HEK293 (cell line): ENCODE data around the gene DRC3.

Experiments used
- CTCF ChIA-PET: fragments of 350-600 bp; formaldehyde crosslinking; extraction: SDS; loops from one replicate; lab custom pipeline; 2021; ENCODE audit warnings: antibody characterized with exemption; lab: Yijun Ruan, JAX
- POLR2A ChIA-PET: fragments of 300-600 bp; formaldehyde crosslinking; extraction: SDS; loops from one replicate; lab custom pipeline; 2020; ENCODE audit warnings: antibody characterized with exemption, inconsistent platforms; lab: Yijun Ruan, JAX
- H3K27ac ChIP-seq: fragments of 200-500 bp; sonication (Bioruptor generic); 2 replicates; pipeline ENCODE4 v1.5.1; 2014; ENCODE audit warnings: low read depth, low read length, control low read depth, inconsistent platforms; ENCODE audit errors: extremely low read depth
- H3K36me3 ChIP-seq, 2 experiments: fragments of 200-500 bp in 1 of 2; sonication (Bioruptor generic) in 1 of 2; 1 replicate in 1 of 2; 2 replicates in 1 of 2; pipeline ENCODE4 v1.5.1; 2014 to 2017; ENCODE audit warnings: inconsistent platforms in 2 of 2, low read length in 2 of 2; ENCODE audit not compliant: control insufficient read depth in 2 of 2, insufficient read depth in 1 of 2
- H3K4me1 ChIP-seq: fragments of 200-500 bp; sonication (Bioruptor generic); 2 replicates; pipeline ENCODE4 v1.5.1; 2014; ENCODE audit warnings: mild to moderate bottlenecking, low read length, inconsistent platforms; ENCODE audit not compliant: control insufficient read depth, insufficient read depth
- H3K4me3 ChIP-seq: 2 replicates; pipeline ENCODE4 v1.5.1; 2011; ENCODE audit warnings: low read depth, mild to moderate bottlenecking, control low read depth, low read length, moderate library complexity
- H3K9me3 ChIP-seq: fragments of 200-500 bp; sonication (Bioruptor generic); 2 replicates; pipeline ENCODE4 v1.5.1; 2014; ENCODE audit warnings: low read depth, low read length, inconsistent platforms; ENCODE audit not compliant: control insufficient read depth, insufficient read depth
- GLIS1 ChIP-seq: fragments of 450-650 bp; formaldehyde crosslinking; IDR thresholded peaks from 2 replicates; pipeline ENCODE4 v1.5.1; 2016; ENCODE audit warnings: missing biosample characterization, missing genetic modification characterization
- KLF9 ChIP-seq: fragments of 450-650 bp; formaldehyde crosslinking; IDR thresholded peaks from 2 replicates; pipeline ENCODE4 v1.5.1; 2016; ENCODE audit warnings: missing biosample characterization, missing genetic modification characterization, low read depth
- SP3 ChIP-seq: fragments of 450-650 bp; formaldehyde crosslinking; IDR thresholded peaks from 2 replicates; pipeline ENCODE4 v1.5.1; 2016; ENCODE audit warnings: missing biosample characterization, missing genetic modification characterization
- TCF7L2 ChIP-seq: IDR thresholded peaks from 2 replicates; pipeline ENCODE4 v1.6.1; 2011; ENCODE audit warnings: low read depth, mild to moderate bottlenecking, inconsistent platforms, low read length, moderate library complexity, borderline replicate concordance
- YY2 ChIP-seq: fragments of 450-650 bp; formaldehyde crosslinking; IDR thresholded peaks from 2 replicates; pipeline ENCODE4 v1.5.1; 2016; ENCODE audit warnings: missing biosample characterization, missing genetic modification characterization
- ZBTB11 ChIP-seq: fragments of 450-650 bp; formaldehyde crosslinking; conservative IDR thresholded peaks from 2 replicates; pipeline ENCODE4 v1.5.1; 2016; ENCODE audit warnings: low read depth, missing biosample characterization, missing genetic modification characterization
- ZBTB26 ChIP-seq: fragments of 450-650 bp; formaldehyde crosslinking; optimal IDR thresholded peaks from 2 replicates; pipeline ENCODE3; 2016; ENCODE audit warnings: missing biosample characterization, mild to moderate bottlenecking, missing genetic modification characterization
- ZNF138 ChIP-seq: fragments of 450-650 bp; formaldehyde crosslinking; IDR thresholded peaks from 2 replicates; pipeline ENCODE4 v1.5.1; 2016; ENCODE audit warnings: missing biosample characterization, missing genetic modification characterization, borderline replicate concordance
- ZNF302 ChIP-seq: fragments of 450-650 bp; formaldehyde crosslinking; IDR thresholded peaks from 2 replicates; pipeline ENCODE4 v1.5.1; 2016; ENCODE audit warnings: missing biosample characterization, missing genetic modification characterization, low read depth
- ZNF324 ChIP-seq: fragments of 450-650 bp; formaldehyde crosslinking; IDR thresholded peaks from 2 replicates; pipeline ENCODE4 v1.5.1; 2016; ENCODE audit warnings: missing biosample characterization, missing genetic modification characterization
- ZNF335 ChIP-seq: fragments of 450-650 bp; formaldehyde crosslinking; conservative IDR thresholded peaks from 2 replicates; pipeline ENCODE4 v1.5.1; 2016; ENCODE audit warnings: missing biosample characterization, missing genetic modification characterization
- ZNF354C ChIP-seq: fragments of 450-650 bp; formaldehyde crosslinking; IDR thresholded peaks from 2 replicates; pipeline ENCODE4 v1.5.1; 2016; ENCODE audit warnings: missing biosample characterization, missing genetic modification characterization, low read depth, borderline replicate concordance
- ZNF404 ChIP-seq: fragments of 450-650 bp; formaldehyde crosslinking; IDR thresholded peaks from 2 replicates; pipeline ENCODE4 v1.5.1; 2017; ENCODE audit warnings: missing biosample characterization, missing genetic modification characterization
- ZNF513 ChIP-seq: fragments of 450-650 bp; IDR thresholded peaks from 2 replicates; pipeline ENCODE4 v1.5.1; 2018; ENCODE audit warnings: missing biosample characterization, missing genetic modification characterization
- ZNF549 ChIP-seq: fragments of 450-650 bp; IDR thresholded peaks from 2 replicates; pipeline ENCODE4 v1.5.1; 2018; ENCODE audit warnings: missing biosample characterization, missing genetic modification characterization, mild to moderate bottlenecking, inconsistent platforms, moderate library complexity
- ZNF555 ChIP-seq: fragments of 450-650 bp; formaldehyde crosslinking; conservative IDR thresholded peaks from 2 replicates; pipeline ENCODE4 v1.5.1; 2017; ENCODE audit warnings: missing biosample characterization, mild to moderate bottlenecking, missing genetic modification characterization, inconsistent platforms
- ZNF580 ChIP-seq: fragments of 450-650 bp; formaldehyde crosslinking; IDR thresholded peaks from 2 replicates; pipeline ENCODE4 v1.5.1; 2016; ENCODE audit warnings: missing biosample characterization, missing genetic modification characterization
- ZNF623 ChIP-seq: fragments of 450-650 bp; formaldehyde crosslinking; IDR thresholded peaks from 2 replicates; pipeline ENCODE4 v1.5.1; 2016; ENCODE audit warnings: missing biosample characterization, missing genetic modification characterization
- ZNF707 ChIP-seq: fragments of 450-650 bp; formaldehyde crosslinking; IDR thresholded peaks from 2 replicates; pipeline ENCODE4 v1.5.1; 2016; ENCODE audit warnings: missing biosample characterization, missing genetic modification characterization
- ZNF76 ChIP-seq: fragments of 450-650 bp; formaldehyde crosslinking; IDR thresholded peaks from 2 replicates; pipeline ENCODE4; 2016; ENCODE audit warnings: low read depth, missing biosample characterization, missing genetic modification characterization, borderline replicate concordance
- ZNF843 ChIP-seq: fragments of 450-650 bp; formaldehyde crosslinking; IDR thresholded peaks from 2 replicates; pipeline ENCODE4 v1.5.1; 2016; ENCODE audit warnings: missing biosample characterization, missing genetic modification characterization
- ZSCAN18 ChIP-seq: fragments of 450-650 bp; formaldehyde crosslinking; IDR thresholded peaks from 2 replicates; pipeline ENCODE4 v1.5.1; 2016; ENCODE audit warnings: missing biosample characterization, missing genetic modification characterization
- TF ChIP-seq, protein P1 (sequence below): fragments of 450-650 bp; formaldehyde crosslinking; IDR thresholded peaks from 2 replicates; pipeline ENCODE4 v1.5.1; 2016; ENCODE audit warnings: missing biosample characterization, missing genetic modification characterization, borderline replicate concordance

Gene DRC3

GRCh38 chr17:18038861-18039534 is 66.3 kb downstream of the DRC3 start, which contains the start of the genes ATPAF2 and GID4:
Gene ATPAF2, minus strand, starts transcription at chr17:18039168. Its CDS starts 155 bp downstream, at chr17:18039013.
Gene GID4, plus strand, starts transcription at chr17:18039408. Its CDS starts 57 bp downstream, at chr17:18039465.
- peak within 1 kb of the TSS; percentile 83 for H3K27ac ChIP-seq
- ChIA-PET CTCF (interaction anchor here (0.6 to 2.6 kb wide), 5 partner anchors 148 to 684 kb away, joined by 3 to 18 read pairs (median 3); no protein-coding TSS in a partner anchor), POLR2A (interaction anchor here (0.5 to 1.0 kb wide), 3 partner anchors 32 to 99 kb away, joined by 3 read pairs; partner anchors contain the start of genes DRC3 and TOM1L2)
- peak; percentile 98 for TF ChIP-seq ZNF76 (tag by site-specific recombination)
- no peak for TF ChIP-seq ZNF555 (tag by site-specific recombination)
- peak; percentile 60; the same call in 1 of the 2 replicates for TF ChIP-seq ZNF580
- 0 out of 2 replicates have a peak, but pooled peaks have one; percentile 57 for TF ChIP-seq ZSCAN18 (tag by site-specific recombination)
- peak; percentile 65 for TF ChIP-seq ZBTB11 (tag by site-specific recombination)
- TF ChIP-seq KLF9 (tag by site-specific recombination) = peak; percentile 98
- no peak for TF ChIP-seq ZNF138 (tag by site-specific recombination)
- TF ChIP-seq ZNF549 (tag by site-specific recombination) = no peak
- TF ChIP-seq ZNF513 (tag by site-specific recombination) = no peak
- TF ChIP-seq ZNF404 (tag by site-specific recombination) = no peak
- TF ChIP-seq SP3 (tag by site-specific recombination) = peak; percentile 99
- peak; percentile 99 for TF ChIP-seq YY2 (tag by site-specific recombination)
- TF ChIP-seq ZNF302 (tag by site-specific recombination) = no peak
- peak; percentile 99 for TF ChIP-seq ZBTB26 (tag by site-specific recombination)
- peak; percentile 65 for TF ChIP-seq GLIS1 (tag by site-specific recombination)
- TF ChIP-seq ZNF354C (tag by site-specific recombination) = no peak
- TF ChIP-seq ZNF335 = peak; percentile 99
- TF ChIP-seq ZNF843 (tag by site-specific recombination) = peak; percentile 63
- no peak for TF ChIP-seq ZNF623 (tag by site-specific recombination)
- TF ChIP-seq, protein P1, sequence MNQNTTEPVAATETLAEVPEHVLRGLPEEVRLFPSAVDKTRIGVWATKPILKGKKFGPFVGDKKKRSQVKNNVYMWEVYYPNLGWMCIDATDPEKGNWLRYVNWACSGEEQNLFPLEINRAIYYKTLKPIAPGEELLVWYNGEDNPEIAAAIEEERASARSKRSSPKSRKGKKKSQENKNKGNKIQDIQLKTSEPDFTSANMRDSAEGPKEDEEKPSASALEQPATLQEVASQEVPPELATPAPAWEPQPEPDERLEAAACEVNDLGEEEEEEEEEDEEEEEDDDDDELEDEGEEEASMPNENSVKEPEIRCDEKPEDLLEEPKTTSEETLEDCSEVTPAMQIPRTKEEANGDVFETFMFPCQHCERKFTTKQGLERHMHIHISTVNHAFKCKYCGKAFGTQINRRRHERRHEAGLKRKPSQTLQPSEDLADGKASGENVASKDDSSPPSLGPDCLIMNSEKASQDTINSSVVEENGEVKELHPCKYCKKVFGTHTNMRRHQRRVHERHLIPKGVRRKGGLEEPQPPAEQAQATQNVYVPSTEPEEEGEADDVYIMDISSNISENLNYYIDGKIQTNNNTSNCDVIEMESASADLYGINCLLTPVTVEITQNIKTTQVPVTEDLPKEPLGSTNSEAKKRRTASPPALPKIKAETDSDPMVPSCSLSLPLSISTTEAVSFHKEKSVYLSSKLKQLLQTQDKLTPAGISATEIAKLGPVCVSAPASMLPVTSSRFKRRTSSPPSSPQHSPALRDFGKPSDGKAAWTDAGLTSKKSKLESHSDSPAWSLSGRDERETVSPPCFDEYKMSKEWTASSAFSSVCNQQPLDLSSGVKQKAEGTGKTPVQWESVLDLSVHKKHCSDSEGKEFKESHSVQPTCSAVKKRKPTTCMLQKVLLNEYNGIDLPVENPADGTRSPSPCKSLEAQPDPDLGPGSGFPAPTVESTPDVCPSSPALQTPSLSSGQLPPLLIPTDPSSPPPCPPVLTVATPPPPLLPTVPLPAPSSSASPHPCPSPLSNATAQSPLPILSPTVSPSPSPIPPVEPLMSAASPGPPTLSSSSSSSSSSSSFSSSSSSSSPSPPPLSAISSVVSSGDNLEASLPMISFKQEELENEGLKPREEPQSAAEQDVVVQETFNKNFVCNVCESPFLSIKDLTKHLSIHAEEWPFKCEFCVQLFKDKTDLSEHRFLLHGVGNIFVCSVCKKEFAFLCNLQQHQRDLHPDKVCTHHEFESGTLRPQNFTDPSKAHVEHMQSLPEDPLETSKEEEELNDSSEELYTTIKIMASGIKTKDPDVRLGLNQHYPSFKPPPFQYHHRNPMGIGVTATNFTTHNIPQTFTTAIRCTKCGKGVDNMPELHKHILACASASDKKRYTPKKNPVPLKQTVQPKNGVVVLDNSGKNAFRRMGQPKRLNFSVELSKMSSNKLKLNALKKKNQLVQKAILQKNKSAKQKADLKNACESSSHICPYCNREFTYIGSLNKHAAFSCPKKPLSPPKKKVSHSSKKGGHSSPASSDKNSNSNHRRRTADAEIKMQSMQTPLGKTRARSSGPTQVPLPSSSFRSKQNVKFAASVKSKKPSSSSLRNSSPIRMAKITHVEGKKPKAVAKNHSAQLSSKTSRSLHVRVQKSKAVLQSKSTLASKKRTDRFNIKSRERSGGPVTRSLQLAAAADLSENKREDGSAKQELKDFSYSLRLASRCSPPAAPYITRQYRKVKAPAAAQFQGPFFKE (tag by site-specific recombination) = no peak
- 0 out of 2 replicates have a peak, but pooled peaks have one; percentile 24 for TF ChIP-seq ZNF324 (tag by site-specific recombination)
- no peak for TF ChIP-seq ZNF707
- TF ChIP-seq TCF7L2 = peak; percentile 62; the same call in 1 of the 2 replicates

More at GRCh38 chr17:18038861-18039534, 66.3 kb downstream of the DRC3 start, which contains the start of the genes ATPAF2 and GID4:
- Histone ChIP-seq H3K4me3 (peak within 1 kb of the TSS; percentile 90), H3K4me1 (peaks cover 25% of the 10 kb centered on the region), H3K9me3 (no peaks in the 10 kb centered on the region), H3K36me3 (peaks cover 2 to 4% of the 10 kb centered on the region in 2 experiments)
